Measurements from ENCODE around the gene ROR2.

ROR2 gene

DNA sequence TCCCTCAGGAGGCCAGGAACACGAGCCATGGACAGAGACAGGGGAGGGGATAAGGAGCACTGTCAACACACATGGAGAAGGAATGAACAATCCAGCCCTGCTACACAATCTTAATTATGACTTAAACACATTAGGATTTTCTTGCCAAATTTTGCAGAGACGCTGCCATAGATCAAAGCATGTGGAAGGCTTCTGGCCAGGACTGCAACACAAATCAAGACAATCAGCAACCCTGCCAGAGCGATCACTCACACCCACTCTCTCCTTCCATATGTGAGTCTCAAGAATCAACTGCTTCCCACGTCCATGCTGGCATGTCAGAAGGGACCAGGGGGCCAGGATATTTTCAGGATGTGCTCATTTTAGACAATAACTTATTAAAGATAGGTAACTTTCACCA is 85.6 kb downstream of the ROR2 start:
- no peak for DNase-seq

- DNase-seq: no peak
Measured at GRCh38 chr9:91863469-91863868, 86.6 kb downstream of the ROR2 start.

DNA sequence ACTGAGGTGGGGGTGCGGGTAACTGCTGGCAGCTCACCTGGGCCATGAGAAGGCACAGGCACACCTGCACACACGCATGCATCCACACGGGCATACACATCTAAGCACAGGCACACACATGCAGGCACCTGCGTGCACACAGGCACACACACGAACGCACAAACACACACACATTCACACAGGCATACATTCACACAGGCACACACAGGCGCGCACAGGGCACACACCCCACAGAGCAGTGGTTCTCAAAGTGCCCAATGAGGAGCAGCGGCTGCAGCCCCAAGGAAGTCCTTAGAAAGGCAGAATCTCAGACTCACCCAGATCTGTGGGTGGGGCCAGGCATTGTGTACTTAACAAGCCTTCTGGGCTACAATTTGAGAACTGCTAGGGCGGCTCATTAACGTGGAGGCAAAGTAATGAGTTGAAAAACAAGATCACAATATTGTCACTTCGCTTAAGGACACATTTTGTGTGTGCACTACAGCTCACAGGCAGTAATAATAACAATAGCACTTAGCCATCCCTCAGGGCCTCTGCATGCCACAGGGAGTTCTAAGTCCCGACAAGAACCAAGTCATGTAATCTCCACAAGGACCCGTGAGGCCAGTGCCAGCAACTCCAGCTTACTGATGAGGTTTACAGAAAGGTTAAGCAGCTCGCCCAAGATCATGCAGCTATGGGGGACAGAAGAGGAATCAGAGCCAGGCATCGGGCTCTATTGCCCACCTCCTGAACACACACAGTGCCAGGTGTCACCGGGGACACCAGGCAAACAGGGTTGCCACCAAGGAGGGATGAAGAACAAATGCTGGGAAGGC is 91.6 kb downstream of the ROR2 start:
- DNase-seq: no peak

DNA sequence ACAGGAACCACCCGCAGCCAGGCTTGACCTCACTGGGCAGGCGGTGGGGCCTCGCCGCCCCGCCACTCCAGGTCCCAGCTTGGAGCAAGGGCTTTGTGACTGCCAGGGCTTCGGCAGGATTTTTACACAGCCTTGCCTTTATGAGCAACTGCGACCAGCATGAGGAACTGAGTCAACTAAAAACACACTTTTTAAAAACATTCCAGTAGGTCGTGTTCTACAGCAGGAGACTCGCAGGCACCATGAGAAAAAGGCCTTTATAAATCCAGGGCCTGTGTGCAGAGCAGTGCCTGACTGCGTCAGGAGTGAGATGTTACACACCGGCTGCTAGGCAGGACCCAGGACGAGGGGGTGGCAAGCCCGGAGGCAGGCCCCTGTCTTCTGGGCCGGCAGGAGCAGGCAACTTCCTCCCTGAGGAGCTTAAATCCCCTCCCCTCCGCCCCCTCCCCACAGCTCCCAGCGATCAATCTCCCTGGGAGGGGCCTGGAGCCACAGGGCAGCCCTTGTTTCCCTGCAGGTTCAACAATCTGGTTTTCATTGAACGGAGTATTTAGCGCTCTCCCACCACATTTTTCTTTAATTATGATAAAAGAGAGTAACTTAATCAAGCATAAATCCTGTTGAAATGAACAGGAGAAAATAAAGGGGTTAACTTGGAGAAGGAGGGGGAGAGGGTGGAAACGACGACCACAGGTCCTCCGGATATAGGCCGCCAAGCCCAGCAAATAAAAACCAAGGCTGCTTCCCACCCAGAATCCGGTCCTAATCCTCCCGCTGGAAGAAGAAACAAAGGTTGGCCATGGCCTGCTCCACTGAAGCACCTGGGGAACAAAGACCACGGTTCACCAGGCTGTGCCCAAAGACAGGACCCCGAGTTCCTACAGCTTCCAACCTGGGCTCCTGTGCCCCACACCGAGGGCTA is 92.5 kb downstream of the ROR2 start:
- DNase-seq: no peak

GRCh38 chr9:91856419-91856818 is 93.6 kb downstream of the ROR2 start:
- DNase-seq: no peak

DNA sequence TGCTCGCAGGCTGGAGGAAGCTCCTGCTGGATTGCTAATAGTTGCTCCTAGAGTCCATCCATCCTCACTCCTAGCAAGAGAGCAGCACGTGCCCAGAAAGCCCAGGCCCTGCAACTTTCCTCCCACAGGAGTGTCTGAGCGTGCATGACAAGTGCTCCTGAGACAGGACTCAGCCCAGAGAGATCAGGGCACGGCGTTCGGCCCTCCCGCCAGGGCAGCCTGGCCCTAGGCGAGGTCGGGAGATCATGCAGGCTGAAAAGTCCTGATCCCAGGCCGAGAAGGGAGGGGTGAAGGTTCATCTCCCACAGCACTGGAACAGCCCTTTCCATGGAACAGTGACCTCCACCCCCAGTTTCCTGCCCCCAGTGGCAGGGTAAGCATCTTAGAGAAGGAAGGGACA is 94.8 kb downstream of the ROR2 start:
- no peak for DNase-seq

DNA sequence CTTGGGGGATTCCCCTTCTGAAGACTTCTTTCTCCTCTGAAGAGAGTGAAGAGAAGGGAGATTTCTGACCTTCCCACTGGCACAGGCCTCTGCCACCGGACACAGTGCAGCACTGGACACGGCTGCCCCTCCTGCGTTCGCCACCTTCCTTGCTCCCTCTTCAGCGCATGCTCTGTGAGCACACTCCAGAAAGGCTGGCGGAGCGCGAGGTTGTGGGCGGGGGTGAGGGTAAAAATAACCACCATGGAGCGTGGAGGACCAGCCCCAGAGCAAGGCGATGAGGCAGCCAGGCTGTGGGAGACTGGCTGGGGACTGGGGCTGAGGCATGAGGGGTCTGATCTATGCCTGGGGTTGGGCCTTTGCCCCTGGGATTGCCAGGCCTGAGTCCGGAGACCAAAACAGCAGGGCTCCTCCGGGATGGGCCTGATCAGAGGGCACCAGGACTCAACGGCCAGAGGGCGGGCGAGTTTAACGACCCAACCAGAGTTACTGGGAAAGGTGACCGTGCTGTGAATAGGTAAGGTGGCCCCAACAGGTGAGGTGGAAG is 97.2 kb downstream of the ROR2 start:
- no peak for DNase-seq

- DNase-seq: no peak
Measured at GRCh38 chr9:91849694-91850093, 100.3 kb downstream of the ROR2 start.

DNA sequence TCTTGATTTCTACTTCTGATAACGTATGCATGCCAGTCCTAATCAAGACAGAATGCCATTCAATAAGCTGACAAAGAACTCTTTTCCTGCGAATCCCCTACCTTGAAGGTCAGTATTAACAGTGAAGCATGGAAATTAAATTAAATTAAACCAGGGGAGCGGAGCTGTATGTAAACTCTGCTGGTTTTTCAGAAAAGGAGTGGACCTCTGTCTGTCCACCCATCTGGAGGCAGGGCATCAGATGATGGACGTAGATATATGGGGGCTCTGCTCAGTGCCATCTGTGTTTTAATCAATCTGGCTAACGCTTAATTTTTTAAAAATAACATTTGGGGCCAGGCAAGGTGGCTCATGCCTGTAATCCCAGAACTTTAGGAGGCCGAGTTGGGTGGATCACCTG is 101.9 kb downstream of the ROR2 start:
- DNase-seq: no peak

GRCh38 chr9:91847581-91848091 is 102.4 kb downstream of the ROR2 start:
- DNase-seq: no peak

DNA sequence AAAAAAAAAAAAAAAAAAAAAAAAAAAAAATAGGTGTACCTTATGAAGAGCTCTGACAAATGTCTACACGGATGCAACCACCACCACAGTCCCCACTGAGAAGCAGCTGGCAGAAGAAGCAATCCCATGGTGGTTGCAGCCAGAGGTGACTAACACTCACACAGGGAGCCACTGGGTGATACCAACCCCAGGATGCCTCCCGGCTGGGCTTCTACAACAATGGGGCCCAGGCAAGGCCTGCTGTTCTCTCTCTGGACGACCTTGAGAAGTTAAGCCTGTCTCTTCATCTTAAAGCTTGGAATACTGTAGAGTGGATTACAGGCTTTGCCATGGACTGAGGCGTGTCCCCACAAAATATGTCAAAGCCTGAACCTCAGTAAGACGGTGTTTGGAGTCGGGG is 104.1 kb downstream of the ROR2 start:
- DNase-seq: no peak

GRCh38 chr9:91844701-91845291 is 105.2 kb downstream of the ROR2 start:
- DNase-seq: no peak

DNA sequence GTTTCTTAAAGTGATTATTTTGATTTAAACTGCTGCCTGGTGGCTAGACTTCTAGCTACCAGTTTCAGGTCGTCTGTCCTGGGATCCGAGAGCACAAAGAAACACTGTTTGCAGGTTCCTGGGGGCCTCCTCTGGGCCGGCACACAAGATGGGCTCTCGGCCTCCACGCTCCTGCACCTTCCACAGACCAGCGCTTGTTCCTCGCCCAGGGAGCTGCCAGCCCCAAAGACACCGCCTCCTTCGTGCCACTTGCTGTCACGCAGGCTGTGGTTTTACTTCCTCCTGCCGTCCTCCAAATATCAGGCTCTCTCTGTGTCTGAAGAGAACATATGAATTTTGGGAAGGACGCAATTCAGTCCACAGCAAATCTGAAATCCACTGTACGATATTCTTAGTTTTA is 105.8 kb downstream of the ROR2 start:
- DNase-seq: no peak

GRCh38 chr9:91843623-91844148 is 106.3 kb downstream of the ROR2 start:
- DNase-seq: no peak

- no peak for DNase-seq
Measured at GRCh38 chr9:91843093-91843492, 106.9 kb downstream of the ROR2 start.

GRCh38 chr9:91842358-91843049 is 107.5 kb downstream of the ROR2 start:
- no peak for DNase-seq

- no peak for DNase-seq
Measured at GRCh38 chr9:91841591-91841990, 108.4 kb downstream of the ROR2 start.

DNA sequence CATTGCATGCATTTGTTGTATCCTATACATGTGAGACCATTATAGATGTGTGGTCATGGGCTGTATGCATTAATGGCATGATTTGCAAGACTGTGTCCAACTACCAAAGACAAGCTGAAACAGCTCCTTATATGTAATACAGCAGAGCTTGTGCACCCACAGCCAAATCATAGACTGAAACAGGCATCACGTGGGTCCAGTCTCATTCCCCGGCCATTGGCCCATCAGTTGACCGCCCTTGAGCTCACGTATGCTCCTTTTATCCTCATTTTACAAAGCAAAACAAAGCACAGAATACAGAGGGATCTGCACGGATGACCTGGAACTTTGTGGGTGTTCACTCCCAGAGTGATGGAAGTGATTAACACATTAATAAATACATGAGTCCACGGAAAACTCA is 109.1 kb downstream of the ROR2 start:
- no peak for DNase-seq

GRCh38 chr9:91840469-91840868 is 109.6 kb downstream of the ROR2 start:
- DNase-seq: no peak

GRCh38 chr9:91839926-91840465 is 110.0 kb downstream of the ROR2 start:
- DNase-seq: no peak

DNA sequence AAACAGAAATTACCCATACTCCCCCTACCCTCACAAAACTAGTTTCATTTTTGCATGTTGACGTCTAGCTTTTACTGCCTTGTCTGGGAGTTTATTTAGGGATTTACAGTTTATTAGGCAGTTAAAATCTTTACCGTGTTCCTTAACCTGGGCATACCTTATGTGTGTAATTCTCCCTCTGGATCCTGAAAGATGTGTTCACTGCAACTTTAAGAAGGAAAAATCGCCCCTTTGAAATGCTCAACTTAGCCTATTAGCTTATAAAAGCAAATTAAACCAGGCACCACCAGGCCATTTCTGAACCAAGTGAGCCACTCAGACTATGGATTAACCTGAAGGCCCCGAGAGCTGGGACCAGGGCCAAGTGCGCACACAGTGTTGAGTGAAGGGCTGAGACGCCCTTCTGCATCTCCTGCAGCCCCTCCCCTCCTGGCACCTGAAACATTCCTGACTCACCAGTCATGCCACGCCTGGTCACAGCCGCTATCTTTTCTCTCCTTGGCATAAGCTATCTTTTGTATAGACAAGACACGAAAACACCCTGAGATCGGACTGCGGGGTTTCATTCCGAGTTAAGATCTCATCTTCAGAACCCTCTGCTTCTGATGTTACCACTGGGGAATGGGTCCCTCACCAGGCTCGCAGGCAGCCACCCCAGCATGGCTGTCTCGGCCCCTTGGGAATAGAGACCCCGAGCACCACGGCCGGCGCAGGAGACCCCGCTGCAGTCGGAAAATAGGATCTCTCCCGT is 111.9 kb downstream of the ROR2 start:
- DNase-seq: peak; percentile 63
